SJSA1 (cell line): ENCODE measurements around the gene DIAPH1. TPM values are rescaled to one million over a fixed set of nuclear protein-coding genes. Genes with fewer than 3 reads are reported as not detected.

Experiments
- DNase-seq, 2 experiments: peaks; one replicate each; pipeline ENCODE4 v3.0.0-alpha.2; 2015 to 2020; ENCODE audit warnings: low spot score in 2 of 2, low read depth in 1 of 2
- H3K27ac ChIP-seq: fragments of 250-450 bp; sonication (Bioruptor Pico); 2 replicates; pipeline ENCODE4 v1.5.1; 2020; ENCODE audit warnings: mild to moderate bottlenecking, moderate library complexity
- H3K27me3 ChIP-seq: fragments of 250-450 bp; sonication (Bioruptor Pico); replicated peaks from 2 replicates; pipeline ENCODE4 v1.5.1; 2020; ENCODE audit warnings: mild to moderate bottlenecking, moderate library complexity
- H3K36me3 ChIP-seq: fragments of 250-450 bp; sonication (Bioruptor Pico); 2 replicates; pipeline ENCODE4 v1.5.1; 2020; ENCODE audit warnings: mild to moderate bottlenecking
- H3K4me1 ChIP-seq: fragments of 250-450 bp; sonication (Bioruptor Pico); replicated peaks from 2 replicates; pipeline ENCODE4 v1.6.1; 2021; ENCODE audit warnings: mild to moderate bottlenecking
- H3K4me3 ChIP-seq: fragments of 250-450 bp; sonication (Bioruptor Pico); 2 replicates; pipeline ENCODE4 v1.5.1; 2020; ENCODE audit warnings: mild to moderate bottlenecking
- H3K9me3 ChIP-seq: fragments of 250-450 bp; sonication (Bioruptor Pico); replicated peaks from 2 replicates; pipeline ENCODE4 v1.5.1; 2020; ENCODE audit warnings: mild to moderate bottlenecking
- total RNA-seq: library from RNA; depleted of rRNA; stranded (reverse); fragments of >200 nt; shearing (Covaris generic); gene quantifications from 2 replicates; pipeline ENCODE4 v1.2.3, GENCODE V29; 2014

DIAPH1 gene
- total RNA-seq, 1 experiment from 2014 or later: 44.5 TPM

GRCh38 chr5:141485321-141486055, 133.3 kb downstream of the DIAPH1 start:
- no peaks in the 10 kb centered on the region for H3K27me3 ChIP-seq
- H3K27ac ChIP-seq: no peak overlapping the region
- peaks cover 4% of the 10 kb centered on the region for H3K4me1 ChIP-seq
- H3K4me3 ChIP-seq: no peak overlapping the region
- 0 out of 2 replicates have a peak, but pooled peaks cover 3% of the 10 kb centered on the region for H3K9me3 ChIP-seq
- peak in 1 of 2 experiments; percentile 41 for DNase-seq
- peaks cover 25% of the 10 kb centered on the region for H3K36me3 ChIP-seq

- H3K4me3 ChIP-seq: no peak within 1 kb of the TSS
- H3K27ac ChIP-seq: no peak within 1 kb of the TSS
- H3K36me3 ChIP-seq: peaks cover 19% of the 10 kb centered on the region
- peak in 1 of 2 experiments; percentile 44 for DNase-seq
- peaks cover 4% of the 10 kb centered on the region for H3K4me1 ChIP-seq
- H3K9me3 ChIP-seq: 0 out of 2 replicates have a peak, but pooled peaks cover 3% of the 10 kb centered on the region
- no peaks in the 10 kb centered on the region for H3K27me3 ChIP-seq
These were observed 134.0 kb downstream of the DIAPH1 start, which contains the start of gene PCDHGC4 for GRCh38 chr5:141484641-141485311. PCDHGC4 (plus strand) TSS chr5:141485030; CDS start chr5:141485174, 144 bp downstream.

GRCh38 chr5:141484310-141484640, 134.5 kb downstream of the DIAPH1 start:
- Histone ChIP-seq H3K36me3 (peaks cover 17% of the 10 kb centered on the region), H3K9me3 (0 out of 2 replicates have a peak, but pooled peaks cover 3% of the 10 kb centered on the region), H3K27ac (no peak overlapping the region), H3K27me3 (no peaks in the 10 kb centered on the region), H3K4me1 (peaks cover 3% of the 10 kb centered on the region), H3K4me3 (no peak overlapping the region)
- no peak for DNase-seq

- H3K9me3 ChIP-seq: 0 out of 2 replicates have a peak, but pooled peaks cover 3% of the 10 kb centered on the region
- no peak overlapping the region for H3K27ac ChIP-seq
- no peaks in the 10 kb centered on the region for H3K27me3 ChIP-seq
- H3K4me1 ChIP-seq: no peaks in the 10 kb centered on the region; the same call in none of the 2 replicates
- H3K36me3 ChIP-seq: peaks cover 17% of the 10 kb centered on the region
- no peak for DNase-seq
- H3K4me3 ChIP-seq: no peak overlapping the region
These were observed 134.9 kb downstream of the DIAPH1 start for GRCh38 chr5:141483902-141484301.

DNA sequence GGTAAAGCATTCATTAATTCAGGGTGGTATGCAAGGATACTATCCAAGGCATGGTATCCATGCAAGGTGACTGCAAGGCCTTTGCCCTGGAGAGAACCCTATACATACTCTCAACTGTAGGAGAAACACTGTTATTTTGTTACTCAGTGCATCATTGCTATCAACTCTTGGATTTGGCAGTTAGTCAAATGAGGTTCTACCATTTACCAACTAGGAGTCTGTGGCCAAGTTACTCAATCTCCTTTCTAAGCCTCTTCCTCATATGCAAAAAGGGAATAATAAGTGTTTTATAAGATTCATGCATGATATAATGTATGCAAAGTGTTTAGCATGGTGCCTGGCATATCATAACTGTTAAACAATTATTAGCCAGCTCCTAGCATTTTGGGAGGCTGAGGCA, 139.0 kb downstream of the DIAPH1 start:
- no peak for DNase-seq
- Histone ChIP-seq H3K27me3 (no peaks in the 10 kb centered on the region), H3K9me3 (no peaks in the 10 kb centered on the region), H3K36me3 (peaks cover 12% of the 10 kb centered on the region), H3K4me1 (peaks cover 21% of the 10 kb centered on the region), H3K27ac (no peak overlapping the region), H3K4me3 (no peak overlapping the region)

GRCh38 chr5:141478321-141478945, 140.4 kb downstream of the DIAPH1 start:
- H3K36me3 ChIP-seq: peaks cover 12% of the 10 kb centered on the region
- peaks cover 21% of the 10 kb centered on the region for H3K4me1 ChIP-seq
- H3K4me3 ChIP-seq: no peak overlapping the region
- H3K9me3 ChIP-seq: no peaks in the 10 kb centered on the region
- H3K27me3 ChIP-seq: no peaks in the 10 kb centered on the region
- DNase-seq: no peak
- H3K27ac ChIP-seq: no peak overlapping the region

DNA sequence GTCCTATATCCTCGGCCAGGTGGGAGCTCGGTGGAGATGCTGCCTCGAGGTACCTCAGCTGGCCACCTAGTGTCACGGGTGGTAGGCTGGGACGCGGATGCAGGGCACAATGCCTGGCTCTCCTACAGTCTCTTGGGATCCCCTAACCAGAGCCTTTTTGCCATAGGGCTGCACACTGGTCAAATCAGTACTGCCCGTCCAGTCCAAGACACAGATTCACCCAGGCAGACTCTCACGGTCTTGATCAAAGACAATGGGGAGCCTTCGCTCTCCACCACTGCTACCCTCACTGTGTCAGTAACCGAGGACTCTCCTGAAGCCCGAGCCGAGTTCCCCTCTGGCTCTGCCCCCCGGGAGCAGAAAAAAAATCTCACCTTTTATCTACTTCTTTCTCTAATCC, 141.0 kb downstream of the DIAPH1 start:
- no peaks in the 10 kb centered on the region for H3K9me3 ChIP-seq
- peaks cover 21% of the 10 kb centered on the region for H3K4me1 ChIP-seq
- DNase-seq: no peak
- H3K27me3 ChIP-seq: no peaks in the 10 kb centered on the region
- H3K27ac ChIP-seq: no peak overlapping the region
- H3K4me3 ChIP-seq: no peak overlapping the region
- H3K36me3 ChIP-seq: peaks cover 12% of the 10 kb centered on the region

DNA sequence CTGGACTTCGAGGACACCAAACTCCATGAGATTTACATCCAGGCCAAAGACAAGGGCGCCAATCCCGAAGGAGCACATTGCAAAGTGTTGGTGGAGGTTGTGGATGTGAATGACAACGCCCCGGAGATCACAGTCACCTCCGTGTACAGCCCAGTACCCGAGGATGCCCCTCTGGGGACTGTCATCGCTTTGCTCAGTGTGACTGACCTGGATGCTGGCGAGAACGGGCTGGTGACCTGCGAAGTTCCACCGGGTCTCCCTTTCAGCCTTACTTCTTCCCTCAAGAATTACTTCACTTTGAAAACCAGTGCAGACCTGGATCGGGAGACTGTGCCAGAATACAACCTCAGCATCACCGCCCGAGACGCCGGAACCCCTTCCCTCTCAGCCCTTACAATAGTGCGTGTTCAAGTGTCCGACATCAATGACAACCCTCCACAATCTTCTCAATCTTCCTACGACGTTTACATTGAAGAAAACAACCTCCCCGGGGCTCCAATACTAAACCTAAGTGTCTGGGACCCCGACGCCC, 141.7 kb downstream of the DIAPH1 start:
- Histone ChIP-seq H3K4me3 (peak overlapping the region; percentile 53), H3K4me1 (peaks cover 21% of the 10 kb centered on the region)

DNA sequence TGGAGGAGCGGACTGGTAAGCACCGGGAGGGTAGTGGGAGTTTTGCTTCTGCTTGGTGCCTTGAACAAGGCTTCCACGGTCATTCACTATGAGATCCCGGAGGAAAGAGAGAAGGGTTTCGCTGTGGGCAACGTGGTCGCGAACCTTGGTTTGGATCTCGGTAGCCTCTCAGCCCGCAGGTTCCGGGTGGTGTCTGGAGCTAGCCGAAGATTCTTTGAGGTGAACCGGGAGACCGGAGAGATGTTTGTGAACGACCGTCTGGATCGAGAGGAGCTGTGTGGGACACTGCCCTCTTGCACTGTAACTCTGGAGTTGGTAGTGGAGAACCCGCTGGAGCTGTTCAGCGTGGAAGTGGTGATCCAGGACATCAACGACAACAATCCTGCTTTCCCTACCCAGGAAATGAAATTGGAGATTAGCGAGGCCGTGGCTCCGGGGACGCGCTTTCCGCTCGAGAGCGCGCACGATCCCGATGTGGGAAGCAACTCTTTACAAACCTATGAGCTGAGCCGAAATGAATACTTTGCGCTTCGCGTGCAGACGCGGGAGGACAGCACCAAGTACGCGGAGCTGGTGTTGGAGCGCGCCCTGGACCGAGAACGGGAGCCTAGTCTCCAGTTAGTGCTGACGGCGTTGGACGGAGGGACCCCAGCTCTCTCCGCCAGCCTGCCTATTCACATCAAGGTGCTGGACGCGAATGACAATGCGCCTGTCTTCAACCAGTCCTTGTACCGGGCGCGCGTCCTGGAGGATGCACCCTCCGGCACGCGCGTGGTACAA, 142.5 kb downstream of the DIAPH1 start:
- peak; percentile 66 to 76 for DNase-seq
- Histone ChIP-seq H3K27ac (peak overlapping the region; percentile 25), H3K4me1 (peaks cover 21% of the 10 kb centered on the region), H3K27me3 (no peaks in the 10 kb centered on the region), H3K36me3 (peaks cover 12% of the 10 kb centered on the region), H3K9me3 (no peaks in the 10 kb centered on the region), H3K4me3 (peak overlapping the region; percentile 53)

More for the DNA sequence above, 141.7 kb downstream of the DIAPH1 start:
- DNase-seq: no peak
- Histone ChIP-seq H3K27me3 (no peaks in the 10 kb centered on the region), H3K36me3 (peaks cover 12% of the 10 kb centered on the region), H3K9me3 (no peaks in the 10 kb centered on the region), H3K27ac (no peak overlapping the region)

DNA sequence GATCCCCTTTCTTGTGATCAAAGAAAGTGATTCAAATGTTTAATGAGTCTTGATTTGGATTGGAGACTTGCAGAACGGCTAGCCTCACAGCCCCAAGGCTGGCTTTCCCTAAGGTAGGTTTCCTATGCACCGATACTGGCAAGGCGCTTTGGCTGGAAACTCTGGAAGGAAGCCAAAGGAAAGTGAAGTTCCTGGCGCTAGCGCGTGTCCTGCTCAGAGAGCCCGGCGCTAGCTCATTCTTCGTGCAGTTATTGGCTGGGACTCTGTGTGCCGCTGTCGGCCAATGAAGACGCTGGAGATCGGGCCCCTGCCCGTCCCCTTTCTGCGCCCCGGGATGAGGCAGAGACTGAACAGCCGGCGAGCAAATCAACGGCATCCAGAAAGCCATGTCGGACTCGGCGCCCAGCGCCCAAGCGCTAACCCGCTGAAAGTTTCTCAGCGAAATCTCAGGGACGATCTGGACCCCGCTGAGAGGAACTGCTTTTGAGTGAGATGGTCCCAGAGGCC, 143.1 kb downstream of the DIAPH1 start, which contains the start of gene PCDHGC3:
Gene PCDHGC3 (plus strand): TSS at position 342 of the 507 bp plus-strand sequence. CDS start 151 bp downstream, at position 493.
- Histone ChIP-seq H3K4me1 (peaks cover 21% of the 10 kb centered on the region), H3K9me3 (no peaks in the 10 kb centered on the region), H3K27me3 (no peaks in the 10 kb centered on the region), H3K4me3 (peak within 1 kb of the TSS; percentile 53), H3K27ac (peak within 1 kb of the TSS; percentile 25), H3K36me3 (peaks cover 12% of the 10 kb centered on the region)
- peak; percentile 91 to 96 for DNase-seq

DNA sequence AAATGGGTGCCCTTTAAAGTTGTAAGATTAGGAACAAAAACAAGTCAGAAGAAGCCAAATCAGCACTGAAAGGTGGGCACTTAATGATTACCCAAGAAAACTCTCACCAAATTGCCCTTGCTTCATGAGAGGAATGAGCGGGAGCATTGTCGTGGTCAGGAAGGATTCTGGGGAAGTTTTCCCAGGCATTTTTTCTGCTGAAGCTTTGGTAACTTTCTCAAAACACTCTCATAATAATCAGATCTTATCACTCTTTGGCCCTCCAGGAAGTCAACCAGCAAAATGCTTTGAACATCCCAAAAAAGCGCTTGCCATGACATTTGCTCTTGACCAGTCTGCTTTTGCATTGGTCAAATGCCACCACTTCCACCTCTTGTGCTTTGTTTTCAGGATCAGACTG, 153.4 kb downstream of the DIAPH1 start:
- no peaks in the 10 kb centered on the region for H3K27me3 ChIP-seq
- H3K9me3 ChIP-seq: no peaks in the 10 kb centered on the region
- no peaks in the 10 kb centered on the region for H3K4me1 ChIP-seq
- no peak overlapping the region for H3K4me3 ChIP-seq
- no peak overlapping the region for H3K27ac ChIP-seq
- DNase-seq: no peak
- H3K36me3 ChIP-seq: no peaks in the 10 kb centered on the region
